Calu3 (cell line): ENCODE measurements around the gene NUP188. TPM values are rescaled to one million over a fixed set of nuclear protein-coding genes. Genes with fewer than 3 reads are reported as not detected.

Experiments used
- BruUV-seq: library from RNA; stranded (reverse); fragments of 400-500 nt; replicated peaks from 2 replicates; lab custom pipeline; 2021; lab: Mats Ljungman, UMichigan
- CTCF ChIA-PET: fragments of 300-600 bp; sonication (Branson Sonifier 250); formaldehyde crosslinking; loops from one replicate; lab custom pipeline; 2022; ENCODE audit warnings: antibody characterized with exemption; lab: Charles Lee
- DNase-seq: peaks from one replicate; pipeline ENCODE4 v3.0.0; 2022
- H3K27ac Mint-ChIP-seq: one replicate; pipeline ENCODE4 v1.8.0; 2022; ENCODE audit warnings: mixed read lengths; ENCODE audit not compliant: unreplicated experiment
- H3K27me3 Mint-ChIP-seq: one replicate; pipeline ENCODE4 v1.8.0; 2022; ENCODE audit warnings: mixed read lengths; ENCODE audit not compliant: unreplicated experiment
- H3K36me3 Mint-ChIP-seq: one replicate; pipeline ENCODE4 v1.8.0; 2022; ENCODE audit warnings: mild to moderate bottlenecking, moderate library complexity, mixed read lengths; ENCODE audit not compliant: insufficient read depth, unreplicated experiment
- H3K4me1 Mint-ChIP-seq: one replicate; pipeline ENCODE4 v1.8.0; 2022; ENCODE audit warnings: mild to moderate bottlenecking, low read depth, mixed read lengths; ENCODE audit not compliant: unreplicated experiment
- H3K4me3 Mint-ChIP-seq: one replicate; pipeline ENCODE4 v1.8.0; 2022; ENCODE audit warnings: mild to moderate bottlenecking, low read depth, moderate library complexity, mixed read lengths; ENCODE audit not compliant: unreplicated experiment
- H3K9me3 Mint-ChIP-seq: one replicate; pipeline ENCODE4 v1.8.0; 2022; ENCODE audit warnings: low read depth, mixed read lengths; ENCODE audit not compliant: unreplicated experiment
- intact Hi-C: fragments of 100-400 bp; cut with micrococcal nuclease; formaldehyde crosslinking; loops from one replicate; pipeline ENCODE4 v1.10.0; 2022; ENCODE audit not compliant: unreplicated experiment
- total RNA-seq: library from RNA; stranded (reverse); gene quantifications from 2 replicates; pipeline ENCODE4 v1.2.3, GENCODE V29; 2022
- TF ChIP-seq, protein P1 (sequence below): fragments of 200-600 bp; IDR thresholded peaks from one replicate; pipeline ENCODE4 v1.8.0; 2022; ENCODE audit warnings: antibody characterized with exemption; ENCODE audit not compliant: unreplicated experiment

NUP188 gene
- total RNA-seq, 1 experiment from 2014 or later: 34.3 TPM

DNA sequence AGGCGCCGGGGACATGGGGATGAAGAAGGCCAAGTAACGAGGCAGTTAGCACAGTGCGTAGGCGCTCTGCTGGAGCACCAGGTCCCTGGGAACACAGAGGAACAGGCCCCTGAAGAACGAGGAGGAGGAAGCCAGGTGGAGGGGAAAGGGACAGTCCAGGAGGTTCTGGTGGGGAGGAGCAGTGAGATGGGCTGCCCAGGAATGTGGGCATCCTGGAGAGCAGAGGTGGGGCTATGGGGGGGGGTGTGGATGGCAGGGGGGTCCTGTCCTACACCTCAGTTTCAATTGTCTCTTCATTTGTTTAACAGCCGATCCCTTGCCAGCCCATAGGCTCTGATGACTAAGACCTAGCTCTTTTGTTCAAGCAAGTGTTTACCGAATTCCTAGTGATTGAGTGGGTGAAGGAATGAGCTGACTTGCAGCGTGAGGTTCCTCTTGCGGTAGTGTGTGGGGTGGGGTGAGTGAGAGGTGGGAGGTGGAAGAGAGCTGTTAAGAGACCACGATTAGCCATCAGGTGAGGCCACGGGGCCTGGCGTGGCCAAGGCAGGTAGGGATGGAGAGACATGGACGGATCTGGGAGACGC lies 35.1 kb upstream of the NUP188 start:
- BruUV-seq: no TSS peak
- H3K36me3 Mint-ChIP-seq: peaks cover 15% of the 10 kb centered on the region
- CTCF ChIA-PET: interaction anchor here (0.7 to 0.9 kb wide), 6 partner anchors 12 to 49 kb away, joined by 3 to 4 read pairs (median 4); partner anchors contain the start of genes DOLK and NUP188
- no peaks in the 10 kb centered on the region for H3K27me3 Mint-ChIP-seq
- H3K9me3 Mint-ChIP-seq: no peaks in the 10 kb centered on the region
- H3K4me1 Mint-ChIP-seq: peaks cover 18% of the 10 kb centered on the region
- peak overlapping the region; percentile 85 for H3K27ac Mint-ChIP-seq
- intact Hi-C loops: no loop called here
- TF ChIP-seq, protein P1, sequence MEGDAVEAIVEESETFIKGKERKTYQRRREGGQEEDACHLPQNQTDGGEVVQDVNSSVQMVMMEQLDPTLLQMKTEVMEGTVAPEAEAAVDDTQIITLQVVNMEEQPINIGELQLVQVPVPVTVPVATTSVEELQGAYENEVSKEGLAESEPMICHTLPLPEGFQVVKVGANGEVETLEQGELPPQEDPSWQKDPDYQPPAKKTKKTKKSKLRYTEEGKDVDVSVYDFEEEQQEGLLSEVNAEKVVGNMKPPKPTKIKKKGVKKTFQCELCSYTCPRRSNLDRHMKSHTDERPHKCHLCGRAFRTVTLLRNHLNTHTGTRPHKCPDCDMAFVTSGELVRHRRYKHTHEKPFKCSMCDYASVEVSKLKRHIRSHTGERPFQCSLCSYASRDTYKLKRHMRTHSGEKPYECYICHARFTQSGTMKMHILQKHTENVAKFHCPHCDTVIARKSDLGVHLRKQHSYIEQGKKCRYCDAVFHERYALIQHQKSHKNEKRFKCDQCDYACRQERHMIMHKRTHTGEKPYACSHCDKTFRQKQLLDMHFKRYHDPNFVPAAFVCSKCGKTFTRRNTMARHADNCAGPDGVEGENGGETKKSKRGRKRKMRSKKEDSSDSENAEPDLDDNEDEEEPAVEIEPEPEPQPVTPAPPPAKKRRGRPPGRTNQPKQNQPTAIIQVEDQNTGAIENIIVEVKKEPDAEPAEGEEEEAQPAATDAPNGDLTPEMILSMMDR: no peak
- DNase-seq: peak; percentile 50
- H3K4me3 Mint-ChIP-seq: peak overlapping the region; percentile 11

DNA sequence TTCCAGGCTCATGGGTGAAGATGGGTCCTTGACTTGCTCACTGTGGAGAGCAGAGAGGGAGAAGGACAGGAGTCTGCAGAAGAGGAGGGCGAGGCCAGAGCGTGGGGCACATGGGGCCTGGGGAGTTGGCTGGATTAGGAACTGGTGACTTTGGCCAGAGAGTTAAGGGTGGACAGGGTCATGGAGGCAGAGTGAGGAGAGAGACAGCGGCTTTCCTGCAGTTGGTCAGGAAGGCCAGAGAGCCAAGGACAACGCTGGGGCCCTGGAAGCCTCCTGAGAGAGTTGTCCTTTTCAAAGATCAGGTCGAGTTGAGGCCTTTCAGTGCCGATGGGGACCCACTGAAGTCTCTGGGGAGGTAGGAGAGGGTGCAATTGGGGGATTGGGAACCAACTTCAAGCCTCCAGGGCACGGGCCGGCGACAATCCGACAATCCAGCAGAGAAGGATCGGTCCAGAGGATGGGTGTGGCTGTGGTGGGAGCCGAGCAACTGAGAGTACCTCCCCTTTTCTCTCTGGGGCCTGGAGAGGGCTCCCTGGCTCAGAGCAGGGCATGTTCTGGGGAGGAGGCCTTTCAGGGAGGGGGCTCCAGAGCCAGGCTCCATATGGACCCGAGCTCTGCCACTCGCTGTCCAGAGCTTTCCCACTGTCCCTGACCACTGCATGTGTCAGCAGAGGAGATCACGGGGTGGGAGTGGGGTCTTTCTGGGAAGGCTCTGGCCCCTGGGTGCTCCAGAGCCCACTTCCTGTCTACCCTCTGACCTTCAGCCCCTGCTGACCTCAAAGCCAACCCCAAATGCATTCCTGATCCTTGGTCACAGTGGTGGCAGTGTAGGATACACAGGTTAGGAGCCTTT lies 34.2 kb upstream of the NUP188 start:
- peak overlapping the region; percentile 85 for H3K27ac Mint-ChIP-seq
- CTCF ChIA-PET: interaction anchor here (0.7 to 0.9 kb wide), 5 partner anchors 13 to 49 kb away, joined by 3 to 4 read pairs (median 4); partner anchors contain the start of genes DOLK and NUP188
- H3K9me3 Mint-ChIP-seq: no peaks in the 10 kb centered on the region
- peak overlapping the region; percentile 11 for H3K4me3 Mint-ChIP-seq
- no TSS peak for BruUV-seq
- TF ChIP-seq, protein P1: no peak
- intact Hi-C loops: no loop called here
- H3K4me1 Mint-ChIP-seq: peaks cover 18% of the 10 kb centered on the region
- no peak for DNase-seq
- H3K27me3 Mint-ChIP-seq: no peaks in the 10 kb centered on the region
- H3K36me3 Mint-ChIP-seq: peaks cover 22% of the 10 kb centered on the region

DNA sequence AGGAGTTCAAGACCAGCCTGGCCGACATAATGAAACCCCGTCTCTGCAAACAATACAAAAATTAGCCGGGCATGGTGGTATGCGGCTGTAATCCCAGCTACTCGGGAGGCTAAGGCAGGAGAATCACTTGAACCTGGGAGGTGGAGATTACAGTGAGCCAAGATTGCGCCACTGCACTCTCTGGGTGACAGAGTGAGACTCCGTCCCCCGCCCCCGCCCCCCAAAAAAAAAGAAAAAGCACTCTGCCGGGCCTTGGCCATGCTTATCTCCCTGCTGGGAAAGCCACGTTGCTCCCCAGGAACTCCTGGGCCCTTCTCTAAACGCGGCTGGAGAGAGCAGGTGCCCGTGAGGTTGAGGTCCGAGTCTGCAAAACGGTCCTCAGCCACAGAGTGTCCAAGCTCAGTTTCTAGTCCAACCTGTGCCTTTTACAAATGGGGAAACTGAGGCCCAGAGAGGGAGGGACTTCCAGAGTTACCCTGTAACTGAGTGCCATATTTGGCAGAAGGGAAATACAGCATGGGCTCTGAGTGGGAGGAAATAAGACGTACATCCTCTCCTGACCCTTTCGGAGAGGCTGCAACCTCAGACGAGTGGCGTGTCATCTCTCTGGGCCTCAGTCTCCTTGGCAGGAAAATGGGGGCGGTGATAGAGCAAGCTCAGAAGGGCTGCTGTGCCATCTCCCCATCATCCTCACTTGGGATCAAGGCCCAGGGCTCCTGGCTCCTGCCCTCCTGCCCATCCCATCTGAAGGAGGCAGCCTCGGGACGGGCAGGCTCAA lies 33.3 kb upstream of the NUP188 start:
- H3K36me3 Mint-ChIP-seq: peaks cover 24% of the 10 kb centered on the region
- H3K9me3 Mint-ChIP-seq: no peaks in the 10 kb centered on the region
- TF ChIP-seq, protein P1: no peak
- CTCF ChIA-PET: no interaction called here
- BruUV-seq: no TSS peak
- intact Hi-C loops: no loop called here
- H3K4me1 Mint-ChIP-seq: peaks cover 18% of the 10 kb centered on the region
- no peak overlapping the region for H3K4me3 Mint-ChIP-seq
- no peak overlapping the region for H3K27ac Mint-ChIP-seq
- H3K27me3 Mint-ChIP-seq: no peaks in the 10 kb centered on the region
- no peak for DNase-seq

DNA sequence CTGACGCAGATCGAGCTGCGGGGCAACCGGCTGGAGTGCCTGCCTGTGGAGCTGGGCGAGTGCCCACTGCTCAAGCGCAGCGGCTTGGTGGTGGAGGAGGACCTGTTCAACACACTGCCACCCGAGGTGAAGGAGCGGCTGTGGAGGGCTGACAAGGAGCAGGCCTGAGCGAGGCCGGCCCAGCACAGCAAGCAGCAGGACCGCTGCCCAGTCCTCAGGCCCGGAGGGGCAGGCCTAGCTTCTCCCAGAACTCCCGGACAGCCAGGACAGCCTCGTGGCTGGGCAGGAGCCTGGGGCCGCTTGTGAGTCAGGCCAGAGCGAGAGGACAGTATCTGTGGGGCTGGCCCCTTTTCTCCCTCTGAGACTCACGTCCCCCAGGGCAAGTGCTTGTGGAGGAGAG lies 31.3 kb upstream of the NUP188 start:
- Mint-ChIP-seq H3K9me3 (no peaks in the 10 kb centered on the region), H3K4me1 (peaks cover 18% of the 10 kb centered on the region), H3K4me3 (no peak overlapping the region), H3K36me3 (peaks cover 22% of the 10 kb centered on the region), H3K27me3 (no peaks in the 10 kb centered on the region), H3K27ac (no peak overlapping the region)
- BruUV-seq: no TSS peak
- DNase-seq: no peak
- intact Hi-C loops: no loop called here
- CTCF ChIA-PET: interaction anchor here (0.6 kb wide), 1 partner anchor 75 kb away, joined by 6 read pairs; no protein-coding TSS in a partner anchor
- TF ChIP-seq, protein P1: no peak
